Endodermal cell (in vitro differentiated cells): ENCODE data around the gene DISP3. TPM values are rescaled to one million over a fixed set of nuclear protein-coding genes. Genes with fewer than 3 reads are reported as not detected.

Experiments
- DNase-seq: peaks from one replicate; pipeline ENCODE4 v3.0.0-alpha.2; 2017
- H3K27ac ChIP-seq: 2 replicates; pipeline ENCODE4 v1.5.1; 2013; ENCODE audit warnings: mild to moderate bottlenecking, low read depth, low read length, moderate library complexity
- H3K27me3 ChIP-seq: 2 replicates; pipeline ENCODE4 v1.6.1; 2013; ENCODE audit warnings: mild to moderate bottlenecking, low read length, moderate library complexity; ENCODE audit not compliant: insufficient read depth, control insufficient read depth, poor library complexity, severe bottlenecking
- H3K36me3 ChIP-seq: 2 replicates; pipeline ENCODE4 v1.7.0; 2013; ENCODE audit warnings: mild to moderate bottlenecking, low read length, moderate library complexity; ENCODE audit not compliant: control insufficient read depth, insufficient read depth
- H3K4me1 ChIP-seq: one replicate; pipeline ENCODE4 v1.7.0; 2013; ENCODE audit warnings: low read length; ENCODE audit not compliant: control insufficient read depth, insufficient read depth
- H3K4me3 ChIP-seq: 2 replicates; pipeline ENCODE4 v1.5.1; 2013; ENCODE audit warnings: mild to moderate bottlenecking, low read length, moderate library complexity
- H3K9ac ChIP-seq: 2 replicates; pipeline ENCODE4 v1.6.1; 2013; ENCODE audit warnings: mild to moderate bottlenecking, low read length, moderate library complexity; ENCODE audit not compliant: poor library complexity, severe bottlenecking; ENCODE audit errors: extremely low read depth
- H3K9me3 ChIP-seq: 2 replicates; pipeline ENCODE4 v1.6.1; 2013; ENCODE audit warnings: mild to moderate bottlenecking, low read length, moderate library complexity; ENCODE audit not compliant: control insufficient read depth
- H3K27ac Mint-ChIP-seq: 2 replicates; pipeline ENCODE4 v1.8.0; 2020; ENCODE audit warnings: mixed read lengths
- H3K27me3 Mint-ChIP-seq: 2 replicates; pipeline ENCODE4 v1.8.0; 2021; ENCODE audit warnings: mild to moderate bottlenecking, mixed read lengths; ENCODE audit not compliant: insufficient read depth
- H3K36me3 Mint-ChIP-seq: 2 replicates; pipeline ENCODE4 v1.8.0; 2020; ENCODE audit warnings: low read depth, mixed read lengths
- H3K4me1 Mint-ChIP-seq: 2 replicates; pipeline ENCODE4 v1.8.0; 2020; ENCODE audit warnings: mixed read lengths
- H3K4me3 Mint-ChIP-seq: 2 replicates; pipeline ENCODE4 v1.8.0; 2020; ENCODE audit warnings: mild to moderate bottlenecking, moderate library complexity, mixed read lengths
- H3K9me3 Mint-ChIP-seq: 2 replicates; pipeline ENCODE4 v1.8.0; 2020; ENCODE audit warnings: mild to moderate bottlenecking, mixed read lengths
- WGBS, 2 experiments: methylation state at CpG; one replicate each; pipeline versions ENCODE4 v1.1.5 to v1.1.7; 2013; ENCODE audit warnings: missing lambda C conversion rate in 2 of 2, mixed read lengths in 1 of 2; ENCODE audit not compliant: insufficient coverage in 1 of 2, insufficient read length in 1 of 2; 5-methylcytosine and 5-hydroxymethylcytosine counted together
- total RNA-seq, 2 donors: library from RNA; stranded (reverse); fragmentation: NEBNext Ultra II Directional in 1 of 2; extraction: Animal tissue kit (Norgen Biotek cat#: 25700) in 1 of 2; gene quantifications; 2 replicates in 1 of 2; 3 replicates in 1 of 2; pipeline ENCODE4 v1.2.1, GENCODE V29; 2021
- TF ChIP-seq, protein P1 (sequence below): fragments of 200-600 bp; sonication (generic); conservative IDR thresholded peaks from 2 replicates; pipeline ENCODE4 v1.5.0; 2021; ENCODE audit warnings: antibody characterized with exemption, mild to moderate bottlenecking

The DISP3 gene
- total RNA-seq, 2 donors from 2014 or later: 9.6 to 11.6 TPM

DNA sequence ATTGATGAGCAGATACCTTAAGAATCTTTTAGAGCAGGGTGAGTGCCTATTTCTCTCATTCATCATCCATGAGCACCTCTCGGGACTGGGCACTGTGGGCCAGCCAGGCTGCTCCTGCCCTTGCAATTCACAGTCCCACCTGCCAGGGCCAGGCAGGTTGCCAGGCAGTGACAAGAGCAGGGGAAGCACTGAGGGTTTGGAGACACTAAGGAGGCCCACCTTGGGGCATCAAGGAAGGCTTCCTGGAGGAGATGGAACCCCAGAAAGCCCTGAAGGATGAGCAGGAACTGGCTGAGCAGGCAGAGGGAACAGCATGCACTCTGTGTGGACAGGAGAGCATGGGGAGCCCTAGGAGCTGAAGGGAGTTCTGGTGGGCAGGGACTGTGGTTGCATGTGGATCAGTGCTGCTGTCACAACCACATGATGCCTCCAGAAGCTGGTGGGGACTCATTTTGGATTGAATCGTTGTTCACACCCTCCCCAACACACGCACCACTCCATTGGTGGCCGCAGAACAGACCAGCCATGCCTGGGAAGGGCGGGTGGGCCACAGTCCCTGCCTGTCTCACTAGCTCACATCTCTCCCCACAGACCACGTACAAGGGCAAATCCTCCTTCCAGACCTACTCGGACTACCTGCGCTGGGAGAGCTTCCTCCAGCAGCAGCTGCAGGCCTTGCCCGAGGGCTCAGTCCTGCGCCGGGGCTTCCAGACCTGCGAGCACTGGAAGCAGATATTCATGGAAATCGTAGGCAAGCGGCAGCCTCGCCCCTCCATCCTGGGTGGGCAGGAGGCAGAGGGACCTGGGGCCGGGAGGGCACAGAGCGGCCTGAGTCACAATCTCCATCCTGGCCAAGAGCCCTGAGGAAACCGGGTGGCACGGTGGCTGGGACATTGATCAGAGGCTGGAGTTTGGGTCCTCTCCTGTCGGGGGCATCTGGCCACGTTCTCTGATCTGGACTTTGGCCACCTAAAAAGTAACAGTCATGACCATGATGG lies 55.1 kb downstream of the DISP3 start:
- no peak overlapping the region for H3K27ac ChIP-seq
- H3K9me3 ChIP-seq: no peaks in the 10 kb centered on the region
- Mint-ChIP-seq H3K27ac (no peak overlapping the region), H3K27me3 (no peaks in the 10 kb centered on the region), H3K36me3 (peaks cover 1% of the 10 kb centered on the region), H3K9me3 (no peaks in the 10 kb centered on the region), H3K4me3 (no peak overlapping the region), H3K4me1 (peaks cover 16% of the 10 kb centered on the region)
- no peak overlapping the region for H3K4me3 ChIP-seq
- H3K9ac ChIP-seq: no peak overlapping the region
- 91 to 95% methylated on average over 17 to 21 of the region's 21 CpGs for WGBS, 2 experiments
- no peaks in the 10 kb centered on the region for H3K36me3 ChIP-seq
- no peak for DNase-seq
- no peaks in the 10 kb centered on the region for H3K27me3 ChIP-seq
- H3K4me1 ChIP-seq: no peaks in the 10 kb centered on the region
- TF ChIP-seq, protein P1, sequence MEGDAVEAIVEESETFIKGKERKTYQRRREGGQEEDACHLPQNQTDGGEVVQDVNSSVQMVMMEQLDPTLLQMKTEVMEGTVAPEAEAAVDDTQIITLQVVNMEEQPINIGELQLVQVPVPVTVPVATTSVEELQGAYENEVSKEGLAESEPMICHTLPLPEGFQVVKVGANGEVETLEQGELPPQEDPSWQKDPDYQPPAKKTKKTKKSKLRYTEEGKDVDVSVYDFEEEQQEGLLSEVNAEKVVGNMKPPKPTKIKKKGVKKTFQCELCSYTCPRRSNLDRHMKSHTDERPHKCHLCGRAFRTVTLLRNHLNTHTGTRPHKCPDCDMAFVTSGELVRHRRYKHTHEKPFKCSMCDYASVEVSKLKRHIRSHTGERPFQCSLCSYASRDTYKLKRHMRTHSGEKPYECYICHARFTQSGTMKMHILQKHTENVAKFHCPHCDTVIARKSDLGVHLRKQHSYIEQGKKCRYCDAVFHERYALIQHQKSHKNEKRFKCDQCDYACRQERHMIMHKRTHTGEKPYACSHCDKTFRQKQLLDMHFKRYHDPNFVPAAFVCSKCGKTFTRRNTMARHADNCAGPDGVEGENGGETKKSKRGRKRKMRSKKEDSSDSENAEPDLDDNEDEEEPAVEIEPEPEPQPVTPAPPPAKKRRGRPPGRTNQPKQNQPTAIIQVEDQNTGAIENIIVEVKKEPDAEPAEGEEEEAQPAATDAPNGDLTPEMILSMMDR: no peak

DNA sequence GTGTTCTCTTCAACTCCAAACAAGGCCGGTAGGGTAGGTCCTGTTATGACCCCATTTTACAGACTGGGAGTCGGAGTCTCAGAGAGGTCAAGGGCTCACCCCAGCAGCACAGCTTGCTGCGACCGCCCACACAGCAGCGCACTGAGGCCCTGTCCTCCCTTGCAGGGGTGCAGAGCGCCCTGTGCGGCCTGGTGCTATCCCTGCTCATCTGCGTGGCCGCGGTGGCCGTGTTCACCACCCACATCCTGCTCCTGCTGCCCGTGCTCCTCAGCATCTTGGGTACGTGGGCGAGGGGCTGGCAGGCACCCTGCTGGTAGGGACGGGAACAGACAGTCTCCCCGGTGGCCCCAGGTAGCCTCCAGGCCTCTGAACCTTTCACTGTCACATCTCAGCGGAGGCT lies 55.9 kb downstream of the DISP3 start:
- Histone ChIP-seq H3K4me3 (no peak overlapping the region), H3K9ac (no peak overlapping the region), H3K27ac (no peak overlapping the region), H3K4me1 (no peaks in the 10 kb centered on the region), H3K9me3 (no peaks in the 10 kb centered on the region), H3K36me3 (no peaks in the 10 kb centered on the region), H3K27me3 (no peaks in the 10 kb centered on the region)
- peaks cover 16% of the 10 kb centered on the region for H3K4me1 Mint-ChIP-seq
- H3K27ac Mint-ChIP-seq: no peak overlapping the region
- H3K4me3 Mint-ChIP-seq: no peak overlapping the region
- 92 to 94% methylated on average over 10 to 17 of the region's 17 CpGs for WGBS, 2 experiments
- no peak for DNase-seq
- TF ChIP-seq, protein P1: peak; percentile 39
- H3K36me3 Mint-ChIP-seq: peaks cover 1% of the 10 kb centered on the region
- H3K9me3 Mint-ChIP-seq: no peaks in the 10 kb centered on the region
- H3K27me3 Mint-ChIP-seq: no peaks in the 10 kb centered on the region

DNA sequence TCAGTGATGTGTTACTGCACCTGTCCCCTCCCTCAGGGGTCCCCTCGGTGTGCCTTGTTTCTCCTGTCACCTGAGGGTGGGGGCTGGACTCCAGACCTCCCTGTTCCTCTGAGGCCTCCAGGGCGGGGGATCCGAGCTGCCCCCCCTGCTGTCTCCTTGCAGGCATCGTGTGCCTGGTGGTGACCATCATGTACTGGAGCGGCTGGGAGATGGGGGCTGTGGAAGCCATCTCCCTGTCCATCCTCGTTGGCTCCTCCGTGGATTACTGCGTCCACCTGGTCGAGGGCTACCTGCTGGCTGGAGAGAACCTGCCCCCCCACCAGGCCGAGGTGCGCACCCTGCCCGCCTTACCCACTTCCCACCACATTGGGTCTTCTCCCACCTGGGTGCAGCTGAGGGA lies 56.4 kb downstream of the DISP3 start:
- TF ChIP-seq, protein P1: no peak
- Histone ChIP-seq H3K9me3 (no peaks in the 10 kb centered on the region), H3K4me1 (no peaks in the 10 kb centered on the region), H3K4me3 (no peak overlapping the region), H3K9ac (no peak overlapping the region), H3K36me3 (no peaks in the 10 kb centered on the region), H3K27me3 (no peaks in the 10 kb centered on the region), H3K27ac (no peak overlapping the region)
- Mint-ChIP-seq H3K4me1 (peaks cover 16% of the 10 kb centered on the region), H3K27ac (no peak overlapping the region), H3K4me3 (no peak overlapping the region), H3K36me3 (peaks cover 1% of the 10 kb centered on the region), H3K9me3 (no peaks in the 10 kb centered on the region), H3K27me3 (no peaks in the 10 kb centered on the region)
- no peak for DNase-seq
- WGBS, 2 experiments: 94% methylated on average over 9 to 12 of the region's 12 CpGs
